Gastroesophageal sphincter (tissue), 4 donors: ENCODE results near the gene IGFBP6. TPM values are rescaled to one million over a fixed set of nuclear protein-coding genes. Genes with fewer than 3 reads are reported as not detected.

Experiments
- ATAC-seq: fragments of 150-250 bp; one replicate; pipeline ENCODE4 v1.9.1; 2016; ENCODE audit warnings: mild to moderate bottlenecking, moderate library complexity
- H3K27ac ChIP-seq, 4 donors: fragments of 200-600 bp; sonication (generic) in 3 of 4; 1 replicate in 3 of 4; 2 replicates in 1 of 4; pipeline ENCODE4 v1.5.1; 2016 to 2019
- H3K27me3 ChIP-seq: fragments of 200-600 bp; sonication (generic); one replicate; pipeline ENCODE4 v1.5.1; 2019
- H3K36me3 ChIP-seq, 2 donors: fragments of 200-600 bp; sonication (generic); one replicate each; pipeline ENCODE4 v1.5.1; 2019; ENCODE audit warnings: control low read depth in 1 of 2
- H3K4me1 ChIP-seq, 3 donors: fragments of 200-600 bp; sonication (generic); 1 replicate in 2 of 3; 2 replicates in 1 of 3; pipeline ENCODE4 v1.5.1; 2016 to 2019; ENCODE audit warnings: control low read depth in 2 of 3
- H3K4me3 ChIP-seq, 2 donors: fragments of 200-600 bp; sonication (generic); one replicate each; pipeline ENCODE4 v1.5.1; 2019; ENCODE audit warnings: mild to moderate bottlenecking in 1 of 2, moderate library complexity in 1 of 2
- H3K9me3 ChIP-seq, 3 donors: fragments of 200-600 bp; sonication (generic); one replicate each; pipeline ENCODE4 v1.5.1; 2017 to 2019; ENCODE audit warnings: control low read depth in 2 of 3
- CTCF ChIP-seq, 4 experiments: fragments of 200-600 bp in 2 of 4; fragments of 450-650 bp in 2 of 4; sonication (generic) in 1 of 4; IDR thresholded peaks; one replicate each; pipeline ENCODE4 v1.5.1; 2017 to 2019; ENCODE audit warnings: antibody characterized with exemption in 4 of 4, mild to moderate bottlenecking in 2 of 4, moderate library complexity in 2 of 4
- EP300 ChIP-seq: sonication (generic); formaldehyde crosslinking; IDR thresholded peaks from one replicate; pipeline ENCODE4 v1.6.1; 2017; ENCODE audit warnings: antibody characterized with exemption, mild to moderate bottlenecking
- POLR2A ChIP-seq, 2 donors: fragments of 450-650 bp; IDR thresholded peaks; one replicate each; pipeline ENCODE4 v1.6.1; 2017; ENCODE audit warnings: antibody characterized with exemption in 2 of 2, mild to moderate bottlenecking in 2 of 2, moderate library complexity in 1 of 2
- POLR2AphosphoS5 ChIP-seq: sonication (generic); formaldehyde crosslinking; IDR thresholded peaks from one replicate; pipeline ENCODE4 v1.6.1; 2017; ENCODE audit warnings: antibody characterized with exemption
- WGBS, 2 donors: methylation state at CpG; one replicate each; pipeline ENCODE4 v1.1.5; 2018; ENCODE audit warnings: low coverage in 1 of 2; 5-methylcytosine and 5-hydroxymethylcytosine counted together
- total RNA-seq, 4 donors: library from RNA; depleted of rRNA; stranded (reverse); fragments of >200 nt; gene quantifications; one replicate each; pipeline ENCODE4 v1.1.0, GENCODE V29; 2016

Gene IGFBP6
- total RNA-seq, 4 donors from 2014 or later: 632 to 1,838 (median 914) TPM

DNA sequence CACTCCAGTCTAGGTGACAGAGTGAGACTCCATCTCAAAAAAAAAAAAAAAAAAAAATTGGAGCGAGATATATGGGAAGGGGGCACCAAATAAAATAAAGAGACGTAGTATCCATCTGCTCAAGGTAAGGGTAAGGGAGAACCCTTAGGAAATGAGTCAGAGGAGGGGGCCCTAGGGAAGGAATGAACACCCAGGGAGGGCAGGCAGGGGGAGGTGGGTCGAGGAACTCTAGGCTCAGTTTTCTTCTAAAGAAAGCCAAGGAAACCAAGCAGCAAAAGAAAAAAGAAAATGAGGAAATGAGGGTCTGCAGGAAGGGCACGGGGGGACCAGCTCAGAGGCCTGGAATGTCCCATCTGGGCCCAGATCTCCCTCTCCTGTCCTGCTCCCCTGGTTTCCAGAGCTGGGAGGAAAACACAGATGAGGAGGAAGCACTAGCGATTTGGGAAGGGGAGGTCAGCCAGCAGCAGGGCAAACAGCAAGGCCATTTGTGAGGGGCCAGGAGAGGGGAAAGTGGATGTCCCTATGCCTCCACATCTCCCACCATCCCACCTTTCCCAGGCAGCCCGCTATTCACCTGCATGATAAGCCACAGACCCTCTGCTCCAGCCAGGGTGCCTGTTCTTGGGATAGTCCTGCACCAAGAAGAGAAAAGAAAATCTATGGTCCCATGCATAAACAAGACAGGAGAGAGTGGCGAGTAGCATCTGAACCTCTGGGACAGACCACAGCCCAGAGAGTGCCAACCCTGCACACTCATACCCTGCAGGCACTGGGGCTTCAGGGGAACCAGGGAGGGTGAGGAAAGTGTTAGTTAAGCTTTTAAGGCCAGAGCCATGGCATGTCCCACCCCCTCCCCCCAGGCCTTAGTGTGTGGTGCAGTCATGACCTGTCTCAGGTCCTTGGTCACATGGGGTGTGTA, 30.1 kb upstream of the IGFBP6 start:
- Histone ChIP-seq H3K27me3 (no peaks in the 10 kb centered on the region), H3K9me3 (no peaks in the 10 kb centered on the region), H3K4me1 (peaks cover 10 to 100% (median 76%) of the 10 kb centered on the region in 3 donors), H3K27ac (peak overlapping the region in 3 of 4 donors; percentile 85 to 95 (median 88)), H3K4me3 (no peak overlapping the region), H3K36me3 (peaks cover 0 to 82% of the 10 kb centered on the region in 2 donors)
- 73 to 76% methylated on average over 6 of the region's 7 CpGs for WGBS, 2 donors
- TF ChIP-seq POLR2A (IDR thresholded peaks at IDR 0.05) (no peak), POLR2AphosphoS5 (no peak), CTCF (IDR thresholded peaks at IDR 0.05) (no peak), EP300 (no peak)
- no peak for ATAC-seq

DNA sequence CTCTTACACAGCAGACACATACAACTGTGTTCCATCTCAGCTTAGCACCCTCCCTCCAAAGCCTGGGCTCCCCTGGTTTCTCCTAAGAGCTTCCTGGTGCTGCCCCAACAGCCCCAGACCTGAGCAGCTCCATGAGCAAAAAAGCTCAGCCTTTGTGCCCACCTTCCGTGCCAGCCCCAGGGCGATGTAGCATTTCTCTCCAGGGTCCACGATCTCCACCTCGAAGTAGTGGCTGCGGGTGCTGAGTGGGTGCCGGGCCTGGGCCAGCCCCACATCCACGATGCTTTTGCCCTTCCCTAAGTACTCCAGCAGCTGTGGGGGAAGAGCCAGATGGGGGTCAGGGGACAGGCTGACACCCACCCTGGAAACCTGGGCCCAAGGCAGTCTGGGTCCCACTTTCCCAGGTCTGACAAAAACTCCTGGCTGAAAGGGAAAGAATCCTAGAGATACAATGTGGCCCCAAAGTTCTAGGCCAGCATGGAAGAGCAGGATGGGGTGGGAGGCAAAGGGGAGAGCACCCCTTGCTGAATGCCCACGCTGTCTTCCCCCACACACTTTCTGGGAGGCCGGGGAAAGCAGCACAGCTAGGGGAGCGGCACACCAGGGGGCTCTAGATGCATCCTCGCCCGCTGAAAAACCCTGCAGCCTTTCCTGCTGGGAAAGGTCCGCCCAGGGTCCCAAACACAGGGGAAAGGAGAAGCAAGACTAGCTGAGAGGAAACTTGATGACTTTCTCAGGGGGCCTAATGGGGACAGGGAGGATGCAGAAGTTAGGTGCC, 29.3 kb upstream of the IGFBP6 start:
- Histone ChIP-seq H3K9me3 (no peaks in the 10 kb centered on the region), H3K4me3 (no peak overlapping the region), H3K27ac (peak overlapping the region in 3 of 4 donors; percentile 85 to 95 (median 88)), H3K4me1 (peaks cover 18 to 100% (median 76%) of the 10 kb centered on the region in 3 donors), H3K36me3 (peaks cover 0 to 79% of the 10 kb centered on the region in 2 donors), H3K27me3 (no peaks in the 10 kb centered on the region)
- WGBS, 2 donors: 100% methylated on average over 1 of the region's 13 CpGs; no CpG with 5 or more reads in 1 of the 2 donors
- ATAC-seq: no peak
- TF ChIP-seq POLR2A (IDR thresholded peaks at IDR 0.05): no peak
- TF ChIP-seq POLR2AphosphoS5: no peak
- TF ChIP-seq EP300: no peak
- TF ChIP-seq CTCF (IDR thresholded peaks at IDR 0.05): no peak

DNA sequence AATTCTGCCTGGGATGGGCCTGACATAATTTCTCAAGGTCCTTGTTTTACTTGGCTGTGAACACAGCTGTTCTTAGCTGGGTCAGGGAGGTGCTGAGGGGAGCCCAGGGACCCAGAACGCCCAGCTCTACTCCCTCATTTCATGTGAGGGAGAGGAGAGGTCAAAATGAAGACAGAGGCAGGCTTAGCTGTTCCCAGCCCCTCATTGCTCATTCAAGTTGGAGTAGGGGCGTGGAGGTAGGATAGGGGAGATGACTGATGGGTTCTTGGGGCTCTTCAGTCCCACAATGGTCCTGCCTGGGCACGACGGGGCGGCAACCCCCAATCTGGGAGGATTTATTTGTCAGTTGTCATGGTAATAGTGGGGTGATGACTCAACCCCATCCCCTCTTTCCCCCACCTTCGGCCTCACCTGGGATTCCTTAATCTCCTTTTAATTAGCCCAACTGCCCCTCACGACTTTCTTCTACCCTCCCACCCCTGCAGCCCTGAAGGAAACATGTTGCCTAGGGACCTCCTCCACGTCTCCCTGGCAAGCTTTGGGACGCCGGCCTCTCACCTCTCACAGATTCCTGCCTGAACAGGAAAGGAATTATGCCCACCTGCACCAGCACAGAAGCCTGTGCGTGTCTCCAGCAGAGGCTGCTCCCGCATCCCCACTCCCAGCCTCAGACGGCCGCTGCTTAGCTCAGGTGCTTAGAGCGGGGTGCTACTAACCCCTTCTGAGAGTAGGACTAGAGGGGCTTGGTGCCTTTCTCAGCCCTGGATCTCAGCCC, 28.5 kb upstream of the IGFBP6 start:
- no peaks in the 10 kb centered on the region for H3K27me3 ChIP-seq
- 54 to 60% methylated on average over 7 to 14 of the region's 15 CpGs for WGBS, 2 donors
- peaks cover 20 to 100% (median 72%) of the 10 kb centered on the region in 3 donors for H3K4me1 ChIP-seq
- H3K4me3 ChIP-seq: no peak overlapping the region
- TF ChIP-seq POLR2AphosphoS5 (no peak), POLR2A (IDR thresholded peaks at IDR 0.05) (no peak), EP300 (no peak), CTCF (IDR thresholded peaks at IDR 0.05) (no peak)
- peaks cover 0 to 73% of the 10 kb centered on the region in 2 donors for H3K36me3 ChIP-seq
- no peaks in the 10 kb centered on the region for H3K9me3 ChIP-seq
- peak overlapping the region in 3 of 4 donors; percentile 85 to 95 (median 88) for H3K27ac ChIP-seq
- ATAC-seq: no peak

GRCh38 chr12:53069621-53070410, 27.7 kb upstream of the IGFBP6 start:
- Histone ChIP-seq H3K4me3 (peak overlapping the region in 1 of 2 donors; percentile 3), H3K27me3 (no peaks in the 10 kb centered on the region), H3K9me3 (no peaks in the 10 kb centered on the region), H3K36me3 (peaks cover 0 to 69% of the 10 kb centered on the region in 2 donors), H3K4me1 (peaks cover 20 to 100% (median 79%) of the 10 kb centered on the region in 3 donors), H3K27ac (peak overlapping the region; percentile 79 to 95 (median 86))
- 33 to 64% methylated on average over 3 to 5 of the region's 12 CpGs for WGBS, 2 donors
- peak; percentile 53 for ATAC-seq
- TF ChIP-seq POLR2AphosphoS5 (peak; percentile 32), POLR2A (IDR thresholded peaks at IDR 0.05) (no peak), EP300 (no peak), CTCF (IDR thresholded peaks at IDR 0.05) (no peak)
